Occipital lobe (tissue), 2 donors: ENCODE results near the gene AGRN. TPM values are rescaled to one million over a fixed set of nuclear protein-coding genes. Genes with fewer than 3 reads are reported as not detected.
"Not testable (repeated sequence)": the region's sequence is repeated elsewhere in the genome, so short reads cannot be mapped to it uniquely, and the experiment has no call there.

ENCODE experiments used
- DNase-seq: peaks from one replicate; lab custom pipeline; 2025; lab: John Stamatoyannopoulos, UW
- total RNA-seq: library from RNA; depleted of rRNA; stranded (reverse); fragments of >200 nt; gene quantifications from one replicate; pipeline ENCODE4 v1.2.3, GENCODE V29; 2014

The AGRN gene
- total RNA-seq, 1 donor from 2014 or later: 71.9 TPM

DNA sequence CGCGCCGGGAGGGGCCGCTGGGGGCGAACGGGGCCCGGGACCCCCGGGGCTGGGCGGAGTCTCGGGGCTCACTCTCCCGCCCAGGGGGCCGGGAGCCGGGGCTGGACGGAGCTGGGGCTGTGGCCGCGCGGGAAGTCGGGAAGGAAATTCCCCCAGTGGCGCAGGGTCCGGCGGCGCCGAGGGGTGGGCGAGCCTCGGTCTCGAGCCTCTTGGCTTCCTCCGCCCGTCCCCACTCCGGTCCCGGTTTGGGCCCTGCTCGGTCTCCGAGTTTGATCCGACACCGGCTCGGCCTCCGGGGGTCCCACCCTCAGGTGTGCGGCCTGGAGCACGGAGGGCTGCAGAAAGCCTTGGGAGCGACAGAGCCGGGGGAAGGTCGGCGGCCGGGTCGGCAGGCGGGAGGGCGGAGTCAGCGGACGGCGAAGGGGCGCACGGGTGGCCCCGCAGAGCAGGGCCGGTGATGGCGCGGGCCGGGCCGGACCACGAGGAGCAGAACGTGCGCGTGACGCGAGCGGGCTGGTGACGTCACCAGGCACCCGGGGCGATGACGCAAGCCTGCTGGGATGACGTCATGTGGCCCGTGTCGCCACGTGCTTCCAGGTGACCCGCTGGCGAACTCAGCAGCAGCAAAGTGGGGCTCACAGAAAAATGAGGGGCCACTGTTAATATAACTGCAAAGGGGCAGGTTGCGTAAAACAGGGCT, 19.4 kb upstream of the AGRN start:
- peak; percentile 39 for DNase-seq

DNA sequence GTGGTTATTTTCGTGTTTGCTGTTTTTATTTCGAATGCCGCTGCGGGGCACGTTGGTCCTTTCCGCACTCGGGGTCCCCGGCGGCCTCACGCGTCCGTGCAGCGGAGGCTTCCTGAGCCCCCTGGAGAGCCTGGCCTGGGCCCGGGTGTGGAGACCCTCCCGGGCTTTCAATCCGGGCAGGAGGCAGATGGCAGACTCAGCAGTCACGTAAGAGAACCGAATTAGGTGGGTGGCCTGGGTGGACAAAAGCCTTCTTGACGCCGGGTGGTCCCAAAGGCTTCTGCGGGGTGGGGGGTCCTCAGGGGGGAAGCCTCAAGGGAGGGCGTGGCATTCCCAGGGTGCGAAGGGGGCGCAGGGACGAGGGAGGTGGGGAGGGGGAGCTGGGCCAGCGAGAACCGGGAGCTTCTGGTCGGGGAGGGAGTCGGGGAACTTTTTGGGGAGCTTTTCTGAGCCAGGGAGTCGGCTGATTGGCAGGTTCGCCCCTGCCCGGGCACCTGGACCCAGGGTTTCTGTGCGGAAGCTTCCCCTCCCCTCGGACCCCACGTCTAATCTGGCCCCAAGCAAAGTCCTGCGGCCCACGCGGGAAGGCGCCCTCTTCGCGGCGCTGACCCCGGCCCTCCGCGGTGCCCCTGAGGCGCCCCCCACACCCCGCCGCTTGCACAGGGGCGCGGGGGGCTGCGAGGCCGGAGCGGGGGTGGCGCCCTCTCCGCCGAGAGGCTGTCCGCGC, 18.7 kb upstream of the AGRN start:
- no peak for DNase-seq

DNA sequence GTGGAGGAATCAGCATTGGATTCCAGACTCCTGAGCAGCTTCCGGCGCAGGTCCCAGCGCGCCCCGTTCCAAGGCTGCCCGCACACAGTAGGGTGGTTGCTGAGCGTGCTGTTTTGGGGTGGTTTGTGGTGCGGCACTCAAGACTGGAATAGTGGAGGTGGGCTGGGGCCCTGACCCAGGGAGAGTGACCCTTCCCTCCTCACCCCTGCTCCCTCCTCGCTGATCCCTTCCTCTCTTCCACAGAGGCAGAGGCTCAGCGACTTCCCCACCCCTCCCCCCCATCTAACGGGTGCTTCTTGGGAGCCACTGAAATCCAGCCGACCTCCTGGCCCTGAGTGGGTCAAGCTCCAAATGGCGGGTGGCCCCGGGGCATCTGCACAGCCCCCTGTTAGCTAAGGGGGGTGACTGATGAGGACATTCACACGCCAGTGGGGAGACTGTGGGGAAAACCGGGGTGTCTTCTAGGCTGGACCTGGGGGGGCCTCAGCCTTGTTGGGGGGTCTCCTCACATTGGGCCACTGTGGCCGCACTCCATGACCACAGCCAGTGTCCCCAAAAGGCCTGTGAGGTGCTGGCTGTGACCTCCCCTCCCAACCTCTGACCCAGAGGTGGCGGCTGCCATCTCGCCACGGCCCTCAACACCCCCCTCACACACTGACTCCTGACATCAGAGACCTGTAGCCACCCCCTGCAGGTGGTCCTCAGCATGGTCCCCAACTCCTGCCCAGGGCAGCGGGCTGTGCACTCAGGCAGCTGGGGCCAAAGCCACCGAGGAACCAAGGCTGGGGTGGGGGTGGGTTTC, 16.1 kb upstream of the AGRN start:
- no peak for DNase-seq

DNA sequence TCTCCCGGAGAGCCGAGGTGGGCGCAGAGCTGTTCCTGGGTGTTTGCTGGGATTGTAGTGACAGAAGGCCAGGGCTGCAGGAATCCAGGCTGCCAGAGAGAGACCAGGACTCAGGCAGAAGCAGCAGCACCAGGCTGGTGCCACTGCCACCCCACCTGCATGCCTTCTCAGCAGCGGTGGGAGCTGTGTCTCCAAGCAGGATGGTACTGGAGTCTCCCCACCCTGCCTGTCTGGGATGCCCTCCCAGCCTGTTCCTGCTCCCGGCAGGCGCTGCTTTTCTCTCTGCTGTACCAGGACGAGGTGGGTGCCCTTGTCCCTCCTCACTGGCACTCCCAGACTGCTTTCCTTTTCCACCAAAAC, 15.5 kb upstream of the AGRN start:
- no peak for DNase-seq

DNA sequence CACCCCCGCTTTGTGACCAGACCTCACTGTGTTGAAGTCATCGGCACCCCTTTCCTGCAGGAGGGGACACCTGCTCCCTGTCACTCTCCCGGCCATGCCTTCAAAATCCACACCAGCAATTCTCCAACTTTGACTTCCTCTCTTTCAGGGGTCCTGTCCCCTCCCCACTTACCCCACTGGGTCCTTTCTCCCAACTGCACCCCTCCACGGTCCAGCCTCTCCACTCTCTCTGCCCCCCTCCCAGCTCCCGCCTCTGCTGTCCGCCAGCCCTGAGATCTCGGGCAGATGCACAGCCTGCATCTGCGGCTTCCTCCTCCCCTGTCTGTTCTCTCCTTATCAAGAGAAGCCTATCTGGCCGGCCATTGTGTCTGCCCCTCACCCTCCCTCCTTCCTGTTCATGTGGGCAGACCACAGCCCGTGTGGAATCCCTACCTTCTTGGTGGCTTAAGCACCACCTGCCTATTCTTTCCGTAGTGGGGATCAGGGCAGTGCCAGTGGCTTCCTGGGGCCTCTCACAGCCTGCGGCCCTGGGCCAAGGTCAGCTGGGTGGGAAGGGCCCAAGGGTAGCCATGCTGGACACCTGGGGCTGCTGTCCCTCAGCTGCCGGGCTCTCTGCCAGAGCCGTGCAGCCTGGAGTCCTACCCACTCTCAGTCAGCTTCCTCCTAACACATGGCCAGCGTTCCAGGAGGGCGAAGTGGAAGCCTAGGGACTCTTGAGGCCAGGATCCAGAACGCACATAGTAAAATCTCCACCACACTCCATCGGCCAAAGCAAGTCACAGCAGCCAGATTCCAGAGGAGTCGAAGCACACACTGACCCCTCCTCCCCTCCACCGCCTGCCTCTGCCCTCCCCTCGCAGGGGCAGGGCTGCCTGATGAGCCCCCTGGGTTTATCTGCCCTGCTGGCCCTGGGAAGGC, 14.9 kb upstream of the AGRN start:
- DNase-seq: no peak

DNA sequence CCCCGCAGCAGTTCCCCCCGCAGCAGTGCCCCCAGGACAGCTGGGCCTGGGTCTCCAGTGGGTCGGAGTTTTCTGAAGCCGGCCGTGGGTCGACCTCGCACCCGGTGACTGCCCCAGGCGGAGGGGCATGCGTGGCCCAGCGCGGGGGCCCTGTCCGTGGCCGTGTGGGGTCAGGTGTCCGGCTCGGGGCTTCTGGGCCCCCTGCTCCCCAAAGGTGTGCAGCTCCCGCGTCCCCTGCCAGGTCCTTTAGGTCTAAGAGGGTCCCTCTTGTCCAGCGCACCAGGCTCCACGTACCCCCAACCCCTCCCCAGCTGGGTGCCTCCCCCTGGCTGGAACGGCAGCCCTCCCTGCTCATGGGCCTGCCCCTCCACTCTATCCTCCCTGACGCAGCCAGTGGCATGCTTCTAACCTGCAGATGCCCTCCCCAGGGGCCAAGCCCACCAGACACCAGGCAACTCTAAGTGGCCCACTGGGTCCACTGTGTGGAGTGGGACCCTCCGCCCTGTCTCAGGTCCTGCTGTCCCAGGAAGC, 14.1 kb upstream of the AGRN start:
- no peak for DNase-seq

DNA sequence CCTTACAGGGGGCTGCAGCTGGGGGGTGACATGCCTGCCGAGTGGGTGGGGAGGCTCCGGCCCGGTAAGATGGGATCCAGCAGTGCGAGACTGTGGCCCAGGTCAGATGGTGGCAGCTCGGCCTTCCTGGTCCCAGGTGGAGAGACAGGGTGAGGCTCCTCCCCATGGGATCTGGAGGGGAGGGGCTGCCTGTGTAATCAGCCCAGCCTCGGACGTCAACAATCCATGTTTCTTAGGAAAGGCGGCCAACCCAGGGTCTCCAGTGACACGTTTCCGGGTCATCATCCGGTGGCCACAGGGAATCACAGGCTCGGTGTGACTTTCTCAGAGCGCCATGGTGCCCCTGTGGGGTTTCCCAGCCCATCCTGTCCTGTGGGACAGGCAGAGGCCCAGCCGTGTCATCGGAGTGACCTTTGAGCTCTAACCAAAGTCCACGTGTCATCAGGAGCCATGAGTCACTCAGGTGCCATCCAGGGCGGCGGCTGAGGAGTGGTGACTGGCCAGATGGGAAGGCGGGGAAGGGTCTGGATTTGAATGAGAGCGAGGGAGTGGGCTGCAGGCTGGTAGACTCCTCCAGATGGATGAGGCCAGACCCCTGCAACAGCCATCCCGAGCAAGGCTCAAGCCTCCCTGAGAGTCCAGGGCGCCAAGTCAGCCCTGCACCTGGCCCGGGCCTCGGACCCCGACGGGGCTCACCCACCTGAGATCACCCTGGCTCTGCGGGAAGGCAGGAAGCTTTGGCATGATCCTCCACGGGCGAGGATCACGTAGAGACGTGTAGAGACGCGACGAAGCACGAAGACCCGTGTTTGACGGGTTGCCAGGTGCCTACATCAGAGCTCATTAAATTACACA, 13.4 kb upstream of the AGRN start:
- no peak for DNase-seq

DNA sequence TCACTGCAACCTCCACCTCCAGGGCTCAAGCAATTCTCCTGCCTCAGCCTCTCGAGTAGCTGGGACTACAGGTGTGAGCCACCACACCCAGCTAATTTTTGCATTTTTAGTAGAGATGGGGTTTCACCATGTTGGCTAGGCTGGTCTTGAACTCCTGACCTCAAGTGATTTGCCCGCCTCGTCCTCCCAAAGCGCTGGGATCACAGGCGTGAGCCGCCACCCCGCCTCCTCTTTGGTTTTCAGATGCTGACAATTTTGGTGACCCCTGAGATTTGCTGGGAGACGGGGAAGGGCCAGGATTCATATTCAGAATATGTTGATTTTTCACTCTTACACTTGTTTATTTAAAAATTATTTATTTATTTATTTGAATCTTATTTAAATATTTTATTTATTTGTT, 9.8 kb upstream of the AGRN start:
- DNase-seq: not testable (repeated sequence)

DNA sequence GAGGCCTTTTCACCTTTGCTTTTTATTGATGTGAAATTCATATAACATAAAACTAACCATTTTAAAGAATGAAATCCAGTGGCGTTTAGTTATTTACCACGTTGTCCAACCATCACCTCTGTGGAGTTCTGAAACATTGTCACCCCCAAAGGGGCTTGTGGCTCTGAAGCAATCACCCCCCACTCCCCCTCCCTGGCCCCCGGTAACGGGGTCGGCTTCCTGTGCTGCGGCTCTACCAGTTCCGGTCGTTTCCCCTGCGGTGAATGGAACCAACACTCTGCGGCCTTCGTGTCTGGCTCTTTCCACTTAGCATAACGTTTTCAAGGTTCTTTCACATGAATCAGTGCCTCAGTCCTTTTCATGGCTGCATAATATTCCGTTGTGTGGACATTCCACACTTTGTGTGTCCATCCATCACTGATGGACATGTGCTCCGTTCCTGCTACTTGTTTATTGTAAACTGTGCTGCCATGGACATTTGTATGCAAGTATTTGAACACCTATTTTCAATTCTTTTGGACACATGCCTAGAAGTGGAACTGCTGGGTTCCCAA, 8.4 kb upstream of the AGRN start:
- DNase-seq: no peak

DNA sequence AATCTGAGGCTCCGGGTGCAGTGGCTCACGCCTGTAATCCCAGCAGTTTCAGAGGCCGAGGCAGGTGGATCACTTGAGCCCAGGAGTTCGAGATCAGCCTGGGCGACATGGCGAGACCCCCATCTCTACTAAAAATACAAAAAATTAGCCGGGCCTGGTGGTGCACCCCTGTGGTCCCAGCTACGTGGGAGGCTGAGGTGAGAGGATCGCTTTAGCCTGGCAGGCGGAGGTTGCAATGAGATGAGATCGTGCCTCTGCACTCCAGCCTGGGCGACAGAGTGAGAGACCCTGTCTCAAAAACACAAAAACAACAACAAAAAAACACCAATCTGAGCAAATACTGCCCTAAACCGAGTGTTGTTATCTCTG, 7.2 kb upstream of the AGRN start:
- DNase-seq: not testable (repeated sequence)

DNA sequence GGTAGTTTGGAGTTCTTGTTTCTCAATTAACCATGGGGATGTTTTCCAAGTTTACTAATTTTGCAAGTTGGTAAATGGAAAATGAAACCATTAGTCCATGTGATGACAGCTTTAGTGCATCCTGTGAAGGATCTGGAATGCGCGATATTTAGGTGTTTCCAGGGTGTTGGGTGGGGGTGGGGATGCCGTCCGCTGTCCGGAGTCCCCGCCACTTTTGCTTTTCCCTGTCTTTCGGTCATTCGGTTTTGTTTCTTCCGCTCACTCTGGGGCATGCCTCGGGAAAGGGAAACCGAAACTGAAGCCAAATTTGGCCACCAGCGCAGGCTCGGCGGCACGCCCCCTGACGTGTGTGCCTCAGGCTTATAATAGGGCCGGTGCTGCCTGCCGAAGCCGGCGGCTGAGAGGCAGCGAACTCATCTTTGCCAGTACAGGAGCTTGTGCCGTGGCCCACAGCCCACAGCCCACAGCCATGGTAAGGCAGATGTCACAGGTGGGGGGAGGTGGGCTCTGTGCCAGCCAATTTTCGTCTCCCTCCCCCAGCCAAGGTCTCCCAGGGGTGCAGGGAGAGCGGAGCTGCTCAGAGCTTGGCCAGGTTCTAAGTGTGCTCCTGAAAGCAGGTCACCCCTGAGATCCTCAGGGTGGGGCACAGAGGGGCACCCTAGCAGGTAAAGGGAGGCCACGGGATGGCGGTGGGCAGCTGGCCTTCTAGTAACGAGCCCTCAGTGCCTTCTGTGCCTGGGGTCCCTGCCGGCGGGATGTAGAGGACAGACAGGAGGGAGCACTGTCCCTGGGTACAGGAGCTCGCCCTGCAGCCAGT, 6.6 kb upstream of the AGRN start, which contains the start of gene ISG15:
TSS of gene ISG15 (plus strand) at position 393 of the 817 bp plus-strand sequence. CDS start at position 470, 77 bp downstream.
- DNase-seq: peak; percentile 54

DNA sequence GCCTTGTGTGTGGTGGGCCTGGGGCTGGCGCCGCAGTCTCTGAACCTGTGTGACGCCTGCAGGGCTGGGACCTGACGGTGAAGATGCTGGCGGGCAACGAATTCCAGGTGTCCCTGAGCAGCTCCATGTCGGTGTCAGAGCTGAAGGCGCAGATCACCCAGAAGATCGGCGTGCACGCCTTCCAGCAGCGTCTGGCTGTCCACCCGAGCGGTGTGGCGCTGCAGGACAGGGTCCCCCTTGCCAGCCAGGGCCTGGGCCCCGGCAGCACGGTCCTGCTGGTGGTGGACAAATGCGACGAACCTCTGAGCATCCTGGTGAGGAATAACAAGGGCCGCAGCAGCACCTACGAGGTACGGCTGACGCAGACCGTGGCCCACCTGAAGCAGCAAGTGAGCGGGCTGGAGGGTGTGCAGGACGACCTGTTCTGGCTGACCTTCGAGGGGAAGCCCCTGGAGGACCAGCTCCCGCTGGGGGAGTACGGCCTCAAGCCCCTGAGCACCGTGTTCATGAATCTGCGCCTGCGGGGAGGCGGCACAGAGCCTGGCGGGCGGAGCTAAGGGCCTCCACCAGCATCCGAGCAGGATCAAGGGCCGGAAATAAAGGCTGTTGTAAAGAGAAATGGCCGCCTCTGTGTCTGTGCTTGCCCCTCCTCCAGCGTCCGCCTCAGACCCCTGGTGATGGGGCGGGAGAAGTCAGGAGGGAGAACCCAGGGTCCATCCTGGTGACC, 5.8 kb upstream of the AGRN start:
- no peak for DNase-seq

DNA sequence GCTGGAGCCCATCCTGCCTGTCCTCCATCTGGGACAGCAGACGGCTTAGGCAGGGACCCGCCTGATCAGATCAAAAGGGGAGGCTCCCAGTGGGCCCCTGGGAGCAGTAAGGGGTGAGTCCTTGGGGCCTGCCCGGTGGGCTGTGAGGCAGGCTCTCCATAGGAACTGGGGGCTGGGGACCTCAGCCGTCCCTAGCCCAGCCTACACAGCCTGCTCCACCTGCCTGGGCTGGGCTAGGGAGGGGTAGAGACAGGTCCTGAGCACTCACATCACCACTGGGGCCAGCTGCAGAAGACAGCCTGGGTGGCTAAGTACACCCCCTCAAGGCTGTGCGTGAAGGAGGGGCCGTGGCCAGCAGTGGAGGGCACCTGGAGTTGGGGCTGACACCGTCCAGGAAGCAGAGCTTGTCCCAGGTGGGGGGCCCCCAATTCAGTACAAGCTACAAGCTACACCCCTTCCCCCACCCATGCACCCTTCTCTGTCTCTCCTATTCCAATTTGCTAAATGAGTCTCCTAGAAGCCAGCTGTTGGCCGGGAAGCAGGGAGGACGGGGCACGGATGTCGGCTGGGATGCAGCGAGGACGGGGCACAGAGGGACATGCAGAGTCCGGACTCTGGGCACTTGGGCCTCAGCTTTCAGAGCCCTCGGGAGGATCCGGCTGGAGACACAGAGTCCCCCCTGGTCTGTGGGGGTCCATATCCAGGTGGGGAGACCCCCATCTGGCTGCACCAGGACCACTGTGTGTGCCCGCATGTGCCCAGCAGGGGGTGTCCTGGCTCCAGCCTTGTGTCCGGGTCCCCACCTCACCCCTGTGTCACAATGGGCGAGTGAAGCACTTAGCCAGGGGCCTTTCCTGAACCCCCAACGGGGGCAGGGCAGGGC, 4.9 kb upstream of the AGRN start:
- DNase-seq: no peak

DNA sequence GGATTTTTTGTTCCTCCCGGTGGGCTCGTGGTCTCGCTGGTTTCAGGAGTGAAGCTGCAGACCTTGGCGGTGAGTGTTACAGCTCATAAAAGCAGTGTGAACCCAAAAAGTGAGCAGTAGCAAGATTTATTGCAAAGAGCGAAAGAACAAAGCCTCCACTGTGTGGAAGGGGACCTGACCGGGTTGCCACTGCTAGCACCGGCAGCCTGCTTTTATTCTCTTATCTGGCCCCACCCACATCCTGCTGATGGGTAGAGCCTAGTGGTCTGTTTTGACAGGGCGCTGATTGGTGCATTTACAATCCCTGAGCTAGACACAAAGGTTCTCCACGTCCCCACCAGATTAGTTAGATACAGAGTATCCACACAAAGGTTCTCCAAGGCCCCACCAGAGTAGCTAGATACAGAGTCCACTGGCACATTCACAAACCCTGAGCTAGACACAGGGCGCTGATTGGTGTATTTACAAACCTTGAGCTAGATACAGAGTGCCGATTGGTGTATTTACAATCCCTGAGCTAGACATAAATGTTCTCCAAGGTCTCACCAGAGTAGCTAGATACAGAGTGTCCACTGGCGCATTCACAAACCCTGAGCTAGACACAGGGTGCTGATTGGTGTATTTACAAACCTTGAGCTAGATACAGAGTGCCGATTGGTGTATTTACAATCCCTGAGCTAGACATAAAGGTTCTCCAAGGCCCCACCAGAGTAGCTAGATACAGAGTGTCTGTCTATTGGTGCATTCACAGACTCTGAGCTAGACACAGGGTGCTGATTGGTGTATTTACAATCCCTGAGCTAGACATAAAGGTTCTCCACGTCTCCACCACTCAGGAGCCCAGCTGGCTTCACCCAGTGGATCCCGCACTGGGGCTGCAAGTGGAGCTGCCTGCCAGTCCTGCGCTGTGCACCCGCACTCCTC, 2.3 kb upstream of the AGRN start:
- DNase-seq: not testable (repeated sequence)

DNA sequence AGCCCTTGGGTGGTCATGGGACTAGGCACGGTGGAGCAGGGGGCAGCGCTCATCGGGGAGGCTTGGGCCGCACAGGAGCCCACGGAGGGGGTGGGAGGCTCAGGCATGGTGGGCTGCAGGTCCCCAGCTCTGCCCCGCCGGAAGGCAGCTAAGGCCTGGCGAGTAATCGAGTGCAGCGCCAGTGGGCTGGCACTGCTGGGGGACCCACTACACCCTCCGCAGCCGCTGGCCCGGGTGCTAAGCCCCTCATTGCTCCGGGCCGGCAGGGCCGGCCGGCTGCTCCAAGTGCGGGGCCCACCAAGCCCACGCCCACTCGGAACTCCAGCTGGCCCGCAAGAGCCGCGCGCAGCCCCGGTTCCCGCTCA, 1.6 kb upstream of the AGRN start:
- not testable (repeated sequence) for DNase-seq
